A549 (cell line): ENCODE results near the gene STIM2.

Experiments used
- CTCF ChIP-seq: fragments of >200 bp; sonication (Bioruptor Twin); formaldehyde crosslinking; IDR thresholded peaks from 3 replicates; pipeline ENCODE4 v1.5.1; 2016
- EHMT2 ChIP-seq: fragments of 200-600 bp; sonication (generic); IDR thresholded peaks from 2 replicates; pipeline ENCODE4 v1.6.1; 2016; ENCODE audit warnings: antibody characterized with exemption, low read depth, mild to moderate bottlenecking, moderate library complexity
- POLR2A ChIP-seq: IDR thresholded peaks from 2 replicates; pipeline ENCODE4 v1.6.1; 2012; ENCODE audit warnings: mild to moderate bottlenecking, low read length
- SMC3 ChIP-seq: fragments of >200 bp; sonication (Bioruptor Twin); formaldehyde crosslinking; IDR thresholded peaks from 3 replicates; pipeline ENCODE4 v1.6.1; 2018; ENCODE audit warnings: inconsistent platforms
- ZNF302 ChIP-seq: fragments of 250-450 bp; sonication (Bioruptor Pico); IDR thresholded peaks from 2 replicates; pipeline ENCODE4 v1.9.0; 2021; ENCODE audit warnings: inconsistent platforms, mild to moderate bottlenecking, moderate library complexity

- no peak for TF ChIP-seq ZNF302 (CRISPR knock-in tag)
- TF ChIP-seq EHMT2, result no peak
- TF ChIP-seq CTCF, result no peak
- no peak for TF ChIP-seq SMC3
- TF ChIP-seq POLR2A, result no peak
Observed at GRCh38 chr4:27020203-27020602, 159.6 kb downstream of the STIM2 start.
